Measurements from ENCODE around the gene RBFOX2.

DNA sequence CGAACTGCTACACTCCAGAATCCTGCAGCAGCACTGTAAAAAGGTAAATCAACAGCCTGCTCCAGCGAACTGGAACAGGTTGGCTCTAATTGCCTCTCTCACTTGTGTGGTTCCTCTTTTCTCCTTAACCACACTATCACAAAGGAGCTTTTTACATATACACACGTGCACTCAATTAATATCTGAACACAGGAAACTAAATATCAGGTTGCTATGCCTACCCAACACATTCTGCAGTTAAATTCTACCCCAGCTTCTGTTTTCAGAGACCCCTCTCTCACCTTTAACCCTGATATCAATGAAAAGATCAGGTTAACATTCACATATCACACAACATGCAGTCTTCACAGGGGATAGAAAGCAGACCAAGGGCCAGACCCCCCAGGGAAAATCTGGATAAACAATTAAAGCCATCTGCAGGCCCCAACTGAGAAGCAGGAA, 11.0 kb downstream of the RBFOX2 start:
- TF ChIP-seq, protein P1, sequence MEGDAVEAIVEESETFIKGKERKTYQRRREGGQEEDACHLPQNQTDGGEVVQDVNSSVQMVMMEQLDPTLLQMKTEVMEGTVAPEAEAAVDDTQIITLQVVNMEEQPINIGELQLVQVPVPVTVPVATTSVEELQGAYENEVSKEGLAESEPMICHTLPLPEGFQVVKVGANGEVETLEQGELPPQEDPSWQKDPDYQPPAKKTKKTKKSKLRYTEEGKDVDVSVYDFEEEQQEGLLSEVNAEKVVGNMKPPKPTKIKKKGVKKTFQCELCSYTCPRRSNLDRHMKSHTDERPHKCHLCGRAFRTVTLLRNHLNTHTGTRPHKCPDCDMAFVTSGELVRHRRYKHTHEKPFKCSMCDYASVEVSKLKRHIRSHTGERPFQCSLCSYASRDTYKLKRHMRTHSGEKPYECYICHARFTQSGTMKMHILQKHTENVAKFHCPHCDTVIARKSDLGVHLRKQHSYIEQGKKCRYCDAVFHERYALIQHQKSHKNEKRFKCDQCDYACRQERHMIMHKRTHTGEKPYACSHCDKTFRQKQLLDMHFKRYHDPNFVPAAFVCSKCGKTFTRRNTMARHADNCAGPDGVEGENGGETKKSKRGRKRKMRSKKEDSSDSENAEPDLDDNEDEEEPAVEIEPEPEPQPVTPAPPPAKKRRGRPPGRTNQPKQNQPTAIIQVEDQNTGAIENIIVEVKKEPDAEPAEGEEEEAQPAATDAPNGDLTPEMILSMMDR (IDR thresholded peaks at IDR 0.05) = no peak
- no peak for TF ChIP-seq POLR2A (IDR thresholded peaks at IDR 0.05)
